HG03135 (cell line): Measurements from ENCODE around the gene PLCB2.

Experiments
- ATAC-seq: cut with Tn5 transposase; IDR thresholded peaks from one replicate; pipeline ENCODE4 v1.9.1; 2021; ENCODE audit warnings: mild to moderate bottlenecking, moderate library complexity; ENCODE audit not compliant: unreplicated experiment

PLCB2 gene

DNA sequence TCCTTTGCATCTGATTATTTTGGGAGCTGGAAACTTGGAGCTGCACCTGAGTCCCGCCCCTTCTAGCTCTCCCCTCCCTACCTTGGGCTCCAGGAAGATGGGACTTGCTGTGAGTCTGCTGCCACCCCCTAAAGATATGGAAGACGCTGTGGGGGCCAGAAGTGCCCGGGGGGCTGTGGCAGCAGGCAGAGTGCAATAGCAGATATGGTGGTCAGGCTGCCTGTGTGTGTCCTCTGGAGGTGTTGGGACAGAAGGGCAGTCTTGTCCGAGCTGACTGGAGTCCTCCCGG lies 68.4 kb downstream of the PLCB2 start:
- ATAC-seq, result no peak

DNA sequence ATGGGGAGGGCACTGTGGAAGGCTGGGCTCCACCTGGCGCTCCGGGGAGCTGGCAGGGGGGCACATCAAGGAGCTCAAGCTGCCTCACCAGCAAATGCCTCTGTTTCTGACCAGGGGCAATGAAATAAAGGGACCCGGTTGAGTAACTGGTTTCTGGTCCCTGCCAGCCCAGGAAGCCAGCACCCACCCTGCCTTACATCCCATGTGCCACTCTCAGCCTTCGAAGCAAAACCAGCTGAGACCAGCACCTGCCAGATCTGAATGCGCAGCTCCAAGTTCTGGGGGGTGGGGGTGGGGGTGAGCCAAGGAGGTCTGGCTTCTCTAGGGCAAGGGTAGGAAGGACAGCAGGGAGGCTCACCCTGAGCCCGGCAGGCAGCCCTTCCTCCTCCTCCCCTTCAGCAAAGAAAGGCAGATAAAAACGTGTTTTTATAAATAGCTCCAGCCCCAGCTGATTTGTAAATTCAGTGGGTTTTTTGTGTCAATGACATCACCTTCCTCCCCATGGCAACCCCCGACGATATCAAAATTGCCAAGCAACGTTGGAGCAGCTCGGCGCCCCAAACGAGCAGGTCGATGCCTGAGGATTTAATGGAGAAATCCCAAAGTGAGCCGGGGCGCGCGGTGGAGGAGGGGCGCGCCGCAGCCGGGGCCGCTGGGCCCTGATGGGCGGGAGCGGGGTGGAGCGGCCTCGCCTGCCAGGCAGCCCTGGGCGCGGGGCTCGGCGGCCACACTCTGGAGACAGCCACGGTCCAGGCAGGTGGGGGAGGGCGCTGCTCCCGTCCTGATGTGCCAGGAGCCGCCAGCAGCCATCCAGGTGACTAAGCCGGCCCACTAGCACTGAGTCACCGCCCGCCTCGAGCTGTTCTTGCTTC lies 69.0 kb downstream of the PLCB2 start, which contains the start of gene PAK6:
Gene PAK6, plus strand, starts transcription at position 532 of the 872 bp plus-strand sequence. CDS start 25,723 bp downstream, outside the sequence.
- no peak for ATAC-seq
